Endothelial cell of umbilical vein (primary cell): ENCODE results near the gene WNT16. TPM values are rescaled to one million over a fixed set of nuclear protein-coding genes. Genes with fewer than 3 reads are reported as not detected.

Experiments
- BruUV-seq: library from RNA; stranded (reverse); fragments of 400-500 nt; replicated peaks from 2 replicates; lab custom pipeline; 2021; lab: Mats Ljungman, UMichigan
- CTCF ChIA-PET: fragments of 300-600, 350-600 bp; sonication (Branson Sonifier 250); formaldehyde crosslinking; loops from one replicate; lab custom pipeline; 2021; ENCODE audit warnings: antibody characterized with exemption, inconsistent platforms; lab: Charles Lee
- POLR2A ChIA-PET: fragments of 300-600, 350-600 bp; sonication (Branson Sonifier 250); formaldehyde crosslinking; loops from one replicate; lab custom pipeline; 2021; ENCODE audit warnings: antibody characterized with exemption, inconsistent platforms; lab: Charles Lee
- DNase-seq: peaks from one replicate; pipeline ENCODE4 v3.0.0-alpha.2; 2011; ENCODE audit warnings: low read depth, low spot score
- FAIRE-seq: peaks from 2 replicates; lab custom pipeline; 2011; peaks lifted over from hg19 to GRCh38; lab: Jason Lieb, UNC
- H2AFZ ChIP-seq: 2 replicates; pipeline ENCODE4 v1.6.0; 2012; ENCODE audit warnings: low read depth, low read length, control low read depth, inconsistent platforms
- H3K27ac ChIP-seq: 2 replicates; pipeline ENCODE4 v1.5.1; 2011; ENCODE audit warnings: low read depth, mild to moderate bottlenecking, control low read depth, low read length, moderate library complexity; ENCODE audit not compliant: insufficient read depth
- H3K27me3 ChIP-seq, 2 experiments: 2 replicates each; pipeline versions ENCODE4 v1.6.0 to v1.6.1; 2011; ENCODE audit warnings: low read length in 2 of 2, mixed read lengths in 1 of 2; ENCODE audit not compliant: control insufficient read depth in 2 of 2, insufficient read depth in 2 of 2
- H3K36me3 ChIP-seq, 2 experiments: 2 replicates in 1 of 2; 3 replicates in 1 of 2; pipeline ENCODE4 v1.5.1; 2011; ENCODE audit warnings: low read length in 2 of 2, mild to moderate bottlenecking in 1 of 2, moderate library complexity in 1 of 2; ENCODE audit not compliant: control insufficient read depth in 2 of 2, insufficient read depth in 2 of 2; ENCODE audit errors: extremely low read depth in 1 of 2
- H3K4me1 ChIP-seq: 3 replicates; pipeline ENCODE4 v1.5.1; 2011; ENCODE audit warnings: mild to moderate bottlenecking, low read length; ENCODE audit not compliant: control insufficient read depth, insufficient read depth; ENCODE audit errors: extremely low read depth
- H3K4me2 ChIP-seq: 2 replicates; pipeline ENCODE4 v1.6.1; 2011; ENCODE audit warnings: low read length, control low read depth, mixed read lengths; ENCODE audit not compliant: insufficient read depth
- H3K4me3 ChIP-seq, 3 experiments: fragments of 200-600 bp in 1 of 3; sonication (generic), shearing (Covaris generic) in 1 of 3; replicated peaks in 1 of 3; 2 replicates each; pipeline ENCODE4 v1.5.1; 2011 to 2016; ENCODE audit warnings: control low read depth in 3 of 3, low read length in 3 of 3, mild to moderate bottlenecking in 2 of 3, inconsistent platforms in 1 of 3, low read depth in 1 of 3, moderate library complexity in 1 of 3; ENCODE audit not compliant: insufficient read depth in 1 of 3
- H3K79me2 ChIP-seq: 2 replicates; pipeline ENCODE4 v1.6.0; 2012; ENCODE audit warnings: low read length, inconsistent platforms; ENCODE audit not compliant: control insufficient read depth, insufficient read depth
- H3K9ac ChIP-seq: replicated peaks from 2 replicates; pipeline ENCODE3; 2011; ENCODE audit warnings: low read length, control low read depth; ENCODE audit not compliant: insufficient read depth; ENCODE audit errors: extremely low read depth
- H3K9me1 ChIP-seq: replicated peaks from 3 replicates; pipeline ENCODE4 v1.6.0; 2011; ENCODE audit warnings: mild to moderate bottlenecking, low read length; ENCODE audit not compliant: control insufficient read depth, insufficient read depth; ENCODE audit errors: extremely low read depth
- H3K9me3 ChIP-seq: replicated peaks from 2 replicates; pipeline ENCODE4 v1.5.1; 2012; ENCODE audit warnings: low read length, inconsistent platforms; ENCODE audit not compliant: control insufficient read depth, insufficient read depth
- H4K20me1 ChIP-seq: replicated peaks from 2 replicates; pipeline ENCODE3; 2011; ENCODE audit warnings: mild to moderate bottlenecking, low read length; ENCODE audit not compliant: control insufficient read depth, insufficient read depth; ENCODE audit errors: extremely low read depth
- EZH2 ChIP-seq: IDR thresholded peaks from 2 replicates; pipeline ENCODE4 v1.6.1; 2012; ENCODE audit warnings: borderline replicate concordance, low read depth, mild to moderate bottlenecking, moderate library complexity, low read length, inconsistent platforms; ENCODE audit not compliant: severe bottlenecking
- FOS ChIP-seq: IDR thresholded peaks from 2 replicates; pipeline ENCODE4 v1.6.1; 2011; ENCODE audit warnings: mild to moderate bottlenecking, low read length, moderate library complexity, borderline replicate concordance; ENCODE audit not compliant: insufficient read depth
- GATA2 ChIP-seq: IDR thresholded peaks from 2 replicates; pipeline ENCODE4 v1.7.0; 2011; ENCODE audit warnings: low read depth, mild to moderate bottlenecking, moderate library complexity, mixed read lengths, low read length; ENCODE audit not compliant: insufficient read length, insufficient read depth
- JUN ChIP-seq: IDR thresholded peaks from 2 replicates; pipeline ENCODE4 v1.6.1; 2011; ENCODE audit warnings: borderline replicate concordance, low read depth; ENCODE audit not compliant: insufficient read length, insufficient read depth
- MYC ChIP-seq: IDR thresholded peaks from one replicate; pipeline ENCODE4 v1.6.1; 2011; ENCODE audit warnings: mild to moderate bottlenecking, low read depth, low read length
- POLR2A ChIP-seq: IDR thresholded peaks from 2 replicates; pipeline ENCODE4 v1.6.1; 2012; ENCODE audit warnings: low read depth, mild to moderate bottlenecking, control low read depth, low read length
- POLR2AphosphoS5 ChIP-seq: IDR thresholded peaks from 2 replicates; pipeline ENCODE4 v1.6.1; 2012; ENCODE audit warnings: low read depth, mild to moderate bottlenecking, control low read depth, low read length, moderate library complexity; ENCODE audit not compliant: insufficient read depth
- dilution Hi-C: fragments of 300-500 bp; cut with MboI; formaldehyde crosslinking; loops from one replicate; pipeline ENCODE4 v1.15.0; 2019; ENCODE audit warnings: low sequenced_read_pairs; ENCODE audit not compliant: extremely low pct_ligation_motif_present
- intact Hi-C: fragments of 100-400 bp; cut with micrococcal nuclease; formaldehyde crosslinking; loops from one replicate; pipeline ENCODE4 v1.10.0; 2022
- polyA plus RNA-seq, 4 experiments: library from polyadenylated mRNA; depleted of rRNA in 3 of 4; stranded (reverse) in 3 of 4; unstranded in 1 of 4; fragments of >200 nt; gene quantifications; 2 replicates each; pipeline versions ENCODE4 v1.2.1 to v1.2.3, GENCODE V29; 2011 to 2012; ENCODE audit warnings: missing spikeins in 1 of 4
- total RNA-seq: library from RNA; stranded (reverse); gene quantifications from 2 replicates; pipeline ENCODE4 v1.2.3, GENCODE V29; 2021
- TF ChIP-seq, protein P1 (sequence below): IDR thresholded peaks from 2 replicates; pipeline ENCODE4 v1.6.1; 2011; ENCODE audit not compliant: insufficient read depth, insufficient read length
- TF ChIP-seq, protein P2 (sequence below), 2 donors: IDR thresholded peaks; 1 replicate in 1 of 2; 2 replicates in 1 of 2; pipeline ENCODE4 v1.5.1; 2011; ENCODE audit warnings: low read length in 2 of 2, mild to moderate bottlenecking in 2 of 2, moderate library complexity in 2 of 2, control low read depth in 1 of 2, inconsistent platforms in 1 of 2, low read depth in 1 of 2; ENCODE audit not compliant: insufficient read depth in 1 of 2; ENCODE audit errors: extremely low read depth in 1 of 2

WNT16 gene
- total and polyA plus RNA-seq, 2 donors (not counting 3 experiments of a cell fraction or from before 2014, with no cell fraction given), result not detected

DNA sequence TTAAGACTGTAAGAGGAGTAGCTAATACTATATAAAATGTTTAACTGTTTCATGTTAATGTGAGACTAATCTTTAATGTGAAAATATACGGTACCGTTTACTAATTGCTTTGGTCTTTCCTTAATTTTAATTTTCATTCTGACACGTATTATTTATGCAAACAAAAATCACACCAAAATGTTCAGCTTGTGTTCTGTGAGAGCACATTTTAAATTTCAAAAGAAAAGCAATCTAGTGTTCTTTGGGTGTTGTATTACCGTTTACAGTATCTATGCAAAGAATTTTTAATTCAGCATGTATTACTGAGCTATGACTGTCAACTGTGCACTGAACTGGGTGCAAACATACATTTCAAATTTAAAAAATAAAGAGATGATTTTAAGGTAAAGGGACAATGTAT, 2.2 kb downstream of the WNT16 start:
- no peak overlapping the region for H3K27ac ChIP-seq
- CTCF ChIA-PET, result interaction anchor here (1.0 to 1.7 kb wide), 4 partner anchors 21 to 663 kb away, joined by 3 to 4 read pairs (median 4); no protein-coding TSS in a partner anchor
- H3K9me1 ChIP-seq, result no peaks in the 10 kb centered on the region
- H4K20me1 ChIP-seq, result no peaks in the 10 kb centered on the region
- BruUV-seq, result no TSS peak
- no peak overlapping the region for H3K4me2 ChIP-seq
- H3K36me3 ChIP-seq, result no peaks in the 10 kb centered on the region
- dilution Hi-C loops (no loop called here), intact Hi-C loops (no loop called here)
- TF ChIP-seq, protein P1, sequence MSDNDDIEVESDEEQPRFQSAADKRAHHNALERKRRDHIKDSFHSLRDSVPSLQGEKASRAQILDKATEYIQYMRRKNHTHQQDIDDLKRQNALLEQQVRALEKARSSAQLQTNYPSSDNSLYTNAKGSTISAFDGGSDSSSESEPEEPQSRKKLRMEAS, result no peak
- TF ChIP-seq FOS, result no peak
- TF ChIP-seq POLR2A, result no peak
- TF ChIP-seq EZH2, result no peak
- TF ChIP-seq GATA2, result no peak
- TF ChIP-seq POLR2AphosphoS5, result no peak
- TF ChIP-seq, protein P2, sequence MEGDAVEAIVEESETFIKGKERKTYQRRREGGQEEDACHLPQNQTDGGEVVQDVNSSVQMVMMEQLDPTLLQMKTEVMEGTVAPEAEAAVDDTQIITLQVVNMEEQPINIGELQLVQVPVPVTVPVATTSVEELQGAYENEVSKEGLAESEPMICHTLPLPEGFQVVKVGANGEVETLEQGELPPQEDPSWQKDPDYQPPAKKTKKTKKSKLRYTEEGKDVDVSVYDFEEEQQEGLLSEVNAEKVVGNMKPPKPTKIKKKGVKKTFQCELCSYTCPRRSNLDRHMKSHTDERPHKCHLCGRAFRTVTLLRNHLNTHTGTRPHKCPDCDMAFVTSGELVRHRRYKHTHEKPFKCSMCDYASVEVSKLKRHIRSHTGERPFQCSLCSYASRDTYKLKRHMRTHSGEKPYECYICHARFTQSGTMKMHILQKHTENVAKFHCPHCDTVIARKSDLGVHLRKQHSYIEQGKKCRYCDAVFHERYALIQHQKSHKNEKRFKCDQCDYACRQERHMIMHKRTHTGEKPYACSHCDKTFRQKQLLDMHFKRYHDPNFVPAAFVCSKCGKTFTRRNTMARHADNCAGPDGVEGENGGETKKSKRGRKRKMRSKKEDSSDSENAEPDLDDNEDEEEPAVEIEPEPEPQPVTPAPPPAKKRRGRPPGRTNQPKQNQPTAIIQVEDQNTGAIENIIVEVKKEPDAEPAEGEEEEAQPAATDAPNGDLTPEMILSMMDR (IDR thresholded peaks at IDR 0.05; ENCODE audit: extremely low read depth in 1 of 2, insufficient read depth in 1 of 2, low read depth in 1 of 2, low read length in 2 of 2), result no peak
- TF ChIP-seq MYC, result no peak
- TF ChIP-seq JUN, result no peak
- FAIRE-seq (no peak), DNase-seq (no peak)
- POLR2A ChIA-PET, result no interaction called here
- H3K4me3 ChIP-seq, result no peak overlapping the region
- H3K9ac ChIP-seq, result no peak overlapping the region
- H2AFZ ChIP-seq, result no peak overlapping the region
- H3K27me3 ChIP-seq, result peaks cover 44 to 72% of the 10 kb centered on the region in 2 experiments
- H3K79me2 ChIP-seq, result no peaks in the 10 kb centered on the region
- H3K4me1 ChIP-seq, result peaks cover 12% of the 10 kb centered on the region
- H3K9me3 ChIP-seq, result no peaks in the 10 kb centered on the region
